MM.1S (cell line): Measurements from ENCODE around the gene TCERG1L.

ENCODE experiments used
- DNase-seq: peaks from one replicate; pipeline ENCODE4 v3.0.0-alpha.2; 2015
- H2AFZ ChIP-seq: fragments of 300-600 bp; sonication (generic); 2 replicates; pipeline ENCODE4 v1.6.0; 2016; ENCODE audit warnings: antibody characterized with exemption, low read length
- H3F3A ChIP-seq: fragments of 300-600 bp; sonication (generic); 2 replicates; pipeline ENCODE4 v1.6.1; 2016; ENCODE audit warnings: mild to moderate bottlenecking, antibody characterized with exemption, low read length, moderate library complexity, mixed read lengths; ENCODE audit not compliant: insufficient read depth
- H3K27ac ChIP-seq: fragments of 300-600 bp; sonication (generic); 2 replicates; pipeline ENCODE4 v1.5.1; 2016; ENCODE audit warnings: mild to moderate bottlenecking, low read length
- H3K27me3 ChIP-seq: fragments of 300-600 bp; sonication (generic); replicated peaks from 2 replicates; pipeline ENCODE4 v1.6.0; 2016; ENCODE audit warnings: low read length; ENCODE audit not compliant: insufficient read depth
- H3K36me3 ChIP-seq: fragments of 300-600 bp; sonication (generic); replicated peaks from 2 replicates; pipeline ENCODE4 v1.6.1; 2016; ENCODE audit warnings: mild to moderate bottlenecking, low read length, mixed read lengths; ENCODE audit not compliant: insufficient read depth
- H3K4me1 ChIP-seq: fragments of 300-600 bp; sonication (generic); 2 replicates; pipeline ENCODE4 v1.6.1; 2016; ENCODE audit warnings: low read length, mixed read lengths
- H3K4me2 ChIP-seq: fragments of 300-600 bp; sonication (generic); 2 replicates; pipeline ENCODE4 v1.6.0; 2016; ENCODE audit warnings: low read depth, low read length
- H3K4me3 ChIP-seq: fragments of 300-600 bp; sonication (generic); 2 replicates; pipeline ENCODE4 v1.5.1; 2016; ENCODE audit warnings: low read length, mixed read lengths
- H3K79me2 ChIP-seq: fragments of 300-600 bp; sonication (generic); 2 replicates; pipeline ENCODE4 v1.6.1; 2016; ENCODE audit warnings: mixed run types, low read length, mixed read lengths
- H3K9ac ChIP-seq: fragments of 300-600 bp; sonication (generic); 2 replicates; pipeline ENCODE4 v1.6.1; 2016; ENCODE audit warnings: low read length, mixed read lengths
- H3K9me2 ChIP-seq: fragments of 300-600 bp; sonication (generic); replicated peaks from 2 replicates; pipeline ENCODE4 v1.6.1; 2016; ENCODE audit warnings: mild to moderate bottlenecking, low read length, mixed read lengths; ENCODE audit not compliant: insufficient read depth
- H3K9me3 ChIP-seq: fragments of 300-600 bp; sonication (generic); replicated peaks from 2 replicates; pipeline ENCODE4 v1.6.1; 2016; ENCODE audit warnings: mild to moderate bottlenecking, low read length, mixed read lengths; ENCODE audit not compliant: insufficient read depth
- H4K20me1 ChIP-seq: fragments of 300-600 bp; sonication (generic); 2 replicates; pipeline ENCODE4 v1.6.1; 2016; ENCODE audit warnings: mild to moderate bottlenecking, low read length, moderate library complexity, mixed read lengths; ENCODE audit not compliant: insufficient read depth
- EZH2 ChIP-seq: fragments of 300-600 bp; sonication (generic); optimal IDR thresholded peaks from 2 replicates; pipeline ENCODE3; 2017; ENCODE audit warnings: low read depth, mild to moderate bottlenecking, antibody characterized with exemption, low read length, mixed read lengths
- EZH2phosphoT487 ChIP-seq: fragments of 300-600 bp; sonication (generic); IDR thresholded peaks from 2 replicates; pipeline ENCODE4 v1.6.1; 2018; ENCODE audit warnings: antibody characterized with exemption, low read length
- TF ChIP-seq, protein P1 (sequence below): fragments of 300-600 bp; sonication (generic); IDR thresholded peaks from 2 replicates; pipeline ENCODE4 v1.5.1; 2016; ENCODE audit warnings: antibody characterized with exemption, low read length, mixed read lengths

The TCERG1L gene

DNA sequence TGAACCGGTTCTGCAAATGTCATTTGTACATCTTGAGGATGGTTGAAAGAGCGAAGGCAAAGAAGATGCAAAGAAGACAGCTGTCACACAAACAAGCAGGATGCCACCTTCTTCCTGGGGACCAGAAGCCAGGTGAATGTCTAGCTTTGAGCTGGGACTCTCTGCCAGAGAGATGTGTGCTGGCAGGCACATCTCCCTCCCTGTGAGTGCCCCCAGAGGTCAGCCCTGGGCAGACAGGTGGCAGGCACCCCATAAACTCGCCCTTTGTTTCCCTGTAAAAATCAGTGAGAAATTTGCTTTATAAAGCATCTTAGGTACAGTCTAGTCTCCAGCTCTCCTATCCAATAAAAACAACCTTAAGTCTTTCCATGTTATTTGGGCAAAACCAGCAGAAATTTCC is 2.6 kb upstream of the TCERG1L start:
- Histone ChIP-seq H3K9me3 (no peaks in the 10 kb centered on the region), H3K4me1 (no peaks in the 10 kb centered on the region), H3K79me2 (no peaks in the 10 kb centered on the region), H3K36me3 (no peaks in the 10 kb centered on the region), H4K20me1 (no peaks in the 10 kb centered on the region), H3K4me2 (no peak overlapping the region), H3K9me2 (no peaks in the 10 kb centered on the region), H3K27ac (no peak overlapping the region), H3F3A (no peaks in the 10 kb centered on the region), H2AFZ (no peak overlapping the region), H3K27me3 (no peaks in the 10 kb centered on the region), H3K4me3 (no peak overlapping the region), H3K9ac (no peak overlapping the region)
- TF ChIP-seq EZH2phosphoT487 (no peak), EZH2 (no peak)
- TF ChIP-seq, protein P1, sequence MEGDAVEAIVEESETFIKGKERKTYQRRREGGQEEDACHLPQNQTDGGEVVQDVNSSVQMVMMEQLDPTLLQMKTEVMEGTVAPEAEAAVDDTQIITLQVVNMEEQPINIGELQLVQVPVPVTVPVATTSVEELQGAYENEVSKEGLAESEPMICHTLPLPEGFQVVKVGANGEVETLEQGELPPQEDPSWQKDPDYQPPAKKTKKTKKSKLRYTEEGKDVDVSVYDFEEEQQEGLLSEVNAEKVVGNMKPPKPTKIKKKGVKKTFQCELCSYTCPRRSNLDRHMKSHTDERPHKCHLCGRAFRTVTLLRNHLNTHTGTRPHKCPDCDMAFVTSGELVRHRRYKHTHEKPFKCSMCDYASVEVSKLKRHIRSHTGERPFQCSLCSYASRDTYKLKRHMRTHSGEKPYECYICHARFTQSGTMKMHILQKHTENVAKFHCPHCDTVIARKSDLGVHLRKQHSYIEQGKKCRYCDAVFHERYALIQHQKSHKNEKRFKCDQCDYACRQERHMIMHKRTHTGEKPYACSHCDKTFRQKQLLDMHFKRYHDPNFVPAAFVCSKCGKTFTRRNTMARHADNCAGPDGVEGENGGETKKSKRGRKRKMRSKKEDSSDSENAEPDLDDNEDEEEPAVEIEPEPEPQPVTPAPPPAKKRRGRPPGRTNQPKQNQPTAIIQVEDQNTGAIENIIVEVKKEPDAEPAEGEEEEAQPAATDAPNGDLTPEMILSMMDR, result no peak
- no peak for DNase-seq

DNA sequence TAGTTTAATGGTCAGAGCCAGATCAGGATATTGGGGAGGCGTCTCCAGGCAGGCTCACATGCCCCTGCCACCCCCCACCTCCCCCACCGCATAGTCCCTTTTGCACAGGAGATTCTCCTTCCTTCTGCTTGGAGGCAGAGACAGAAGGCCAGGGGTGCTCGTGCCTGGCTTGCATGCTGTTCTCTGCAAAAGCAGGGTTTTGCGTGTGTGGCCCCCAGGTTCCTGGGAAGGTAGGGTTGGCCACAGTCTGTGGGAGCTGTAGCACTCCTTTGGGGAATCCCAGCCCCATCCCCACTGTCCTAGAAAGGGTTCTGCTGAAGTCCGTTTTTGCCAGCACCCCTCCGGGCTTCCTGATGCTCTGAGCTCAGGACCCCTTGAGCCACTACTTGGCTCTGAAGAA is 1.9 kb upstream of the TCERG1L start:
- Histone ChIP-seq H2AFZ (no peak overlapping the region), H3K9ac (no peak overlapping the region), H3K9me2 (no peaks in the 10 kb centered on the region), H3K27ac (no peak overlapping the region), H3K79me2 (no peaks in the 10 kb centered on the region), H3K9me3 (no peaks in the 10 kb centered on the region), H3K4me1 (no peaks in the 10 kb centered on the region), H4K20me1 (no peaks in the 10 kb centered on the region), H3K4me2 (no peak overlapping the region), H3K27me3 (no peaks in the 10 kb centered on the region), H3F3A (no peaks in the 10 kb centered on the region), H3K36me3 (no peaks in the 10 kb centered on the region), H3K4me3 (no peak overlapping the region)
- TF ChIP-seq, protein P1, result no peak
- DNase-seq, result no peak

DNA sequence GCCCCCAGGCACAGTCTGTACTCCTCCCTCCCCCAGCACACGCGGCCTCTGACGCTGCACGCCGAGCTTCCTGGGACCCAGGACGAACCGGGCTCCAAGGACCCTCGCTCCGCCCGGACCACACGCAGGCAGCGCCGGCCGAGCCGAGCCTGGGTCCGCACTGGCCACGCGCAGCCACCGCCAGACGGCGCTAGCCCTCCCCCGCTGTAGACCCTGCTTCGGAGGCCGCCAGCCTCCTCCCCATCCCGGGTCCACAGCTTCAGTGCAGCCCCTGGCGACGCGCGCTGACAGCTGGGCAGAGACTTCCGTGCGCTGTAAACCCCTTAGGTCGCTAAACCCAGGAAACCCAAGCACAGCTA is 936 bp upstream of the TCERG1L start:
- Histone ChIP-seq H4K20me1 (no peaks in the 10 kb centered on the region), H3F3A (no peaks in the 10 kb centered on the region), H3K4me3 (no peak overlapping the region), H3K9ac (no peak overlapping the region), H3K9me2 (no peaks in the 10 kb centered on the region), H3K79me2 (no peaks in the 10 kb centered on the region), H3K27ac (no peak overlapping the region), H3K9me3 (no peaks in the 10 kb centered on the region), H2AFZ (no peak overlapping the region), H3K36me3 (no peaks in the 10 kb centered on the region), H3K4me1 (no peaks in the 10 kb centered on the region), H3K27me3 (no peaks in the 10 kb centered on the region), H3K4me2 (no peak overlapping the region)
- no peak for DNase-seq
- TF ChIP-seq, protein P1, result no peak
- no peak for TF ChIP-seq EZH2
- TF ChIP-seq EZH2phosphoT487, result no peak

DNA sequence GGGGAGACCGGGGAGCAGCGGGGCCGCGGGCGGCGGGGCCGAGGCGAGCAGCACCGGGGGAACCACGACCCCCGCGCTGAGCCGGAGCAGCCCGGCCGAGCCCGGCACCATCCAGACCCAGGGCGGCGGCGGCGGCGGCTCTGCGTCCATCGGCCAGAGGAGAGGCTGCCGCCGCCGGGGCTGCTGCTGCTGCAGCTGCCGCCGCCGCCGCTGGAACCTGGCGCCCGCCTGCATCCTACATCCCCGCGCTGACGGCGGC is 190 bp downstream of the TCERG1L start:
- H3K4me1 ChIP-seq, result no peaks in the 10 kb centered on the region
- no peak overlapping the region for H3K4me3 ChIP-seq
- no peaks in the 10 kb centered on the region for H3F3A ChIP-seq
- no peaks in the 10 kb centered on the region for H3K36me3 ChIP-seq
- no peaks in the 10 kb centered on the region for H3K79me2 ChIP-seq
- 0 out of 2 replicates have a peak, but pooled peaks cover 2% of the 10 kb centered on the region for H3K27me3 ChIP-seq
- no peak for DNase-seq
- no peak overlapping the region for H3K27ac ChIP-seq
- TF ChIP-seq EZH2 (no peak), EZH2phosphoT487 (no peak)
- TF ChIP-seq, protein P1, result no peak
- no peak overlapping the region for H3K9ac ChIP-seq
- H3K4me2 ChIP-seq, result no peak overlapping the region
- no peaks in the 10 kb centered on the region for H3K9me2 ChIP-seq
- H4K20me1 ChIP-seq, result no peaks in the 10 kb centered on the region
- no peak overlapping the region for H2AFZ ChIP-seq
- H3K9me3 ChIP-seq, result no peaks in the 10 kb centered on the region
